Activated T-cell treated with anti-CD3 and anti-CD28 coated beads, Interleukin-2, amount 50 U/mL, for 72 hours (primary cell): ENCODE measurements around the gene ST6GAL1. TPM values are rescaled to one million over a fixed set of nuclear protein-coding genes. Genes with fewer than 3 reads are reported as not detected.

Experiments used
- ATAC-seq, 2 donors: fragments of 150-1000 bp; cut with Tn5 transposase; replicated peaks in 1 of 2; 2 replicates each; pipeline ENCODE4 v1.10.0; 2021; ENCODE audit warnings: moderate library complexity in 2 of 2, mild to moderate bottlenecking in 1 of 2
- DNase-seq, 2 donors: peaks; one replicate each; pipeline ENCODE4 v3.0.0; 2021 to 2022; ENCODE audit warnings: mixed read lengths in 1 of 2
- H3K27ac Mint-ChIP-seq: one replicate; pipeline ENCODE4 v1.8.0; 2022; ENCODE audit warnings: mild to moderate bottlenecking, moderate library complexity, mixed read lengths
- H3K27me3 Mint-ChIP-seq: one replicate; pipeline ENCODE4 v1.8.0; 2022; ENCODE audit warnings: low read depth, mixed read lengths
- H3K36me3 Mint-ChIP-seq, 2 donors: one replicate each; pipeline ENCODE4 v1.8.0; 2022; ENCODE audit warnings: mixed read lengths in 2 of 2, mild to moderate bottlenecking in 1 of 2; ENCODE audit not compliant: insufficient read depth in 2 of 2
- H3K4me1 Mint-ChIP-seq: one replicate; pipeline ENCODE4 v1.8.0; 2022; ENCODE audit warnings: low read depth, mixed read lengths
- H3K4me3 Mint-ChIP-seq, 2 donors: one replicate each; pipeline ENCODE4 v1.8.0; 2022; ENCODE audit warnings: mild to moderate bottlenecking in 2 of 2, mixed read lengths in 2 of 2, moderate library complexity in 2 of 2
- H3K9me3 Mint-ChIP-seq, 2 donors: one replicate each; pipeline ENCODE4 v1.8.0; 2022; ENCODE audit warnings: mixed read lengths in 2 of 2
- total RNA-seq, 2 donors: library from RNA; stranded (reverse); gene quantifications; one replicate each; pipeline ENCODE4 v1.2.3, GENCODE V29; 2022

Gene ST6GAL1
- total RNA-seq, 2 donors from 2014 or later = 98.1 to 104 TPM

GRCh38 chr3:187039100-187039722 is 108.9 kb downstream of the ST6GAL1 start:
- peak; percentile 22 to 45 for ATAC-seq
- H3K27ac Mint-ChIP-seq = peak overlapping the region; percentile 98
- no peaks in the 10 kb centered on the region for H3K27me3 Mint-ChIP-seq
- DNase-seq = no peak
- peaks cover 3 to 7% of the 10 kb centered on the region in 2 donors for H3K9me3 Mint-ChIP-seq
- peaks cover 41 to 58% of the 10 kb centered on the region in 2 donors for H3K36me3 Mint-ChIP-seq
- peak overlapping the region; percentile 20 to 71 for H3K4me3 Mint-ChIP-seq
- peaks cover 62% of the 10 kb centered on the region for H3K4me1 Mint-ChIP-seq

DNA sequence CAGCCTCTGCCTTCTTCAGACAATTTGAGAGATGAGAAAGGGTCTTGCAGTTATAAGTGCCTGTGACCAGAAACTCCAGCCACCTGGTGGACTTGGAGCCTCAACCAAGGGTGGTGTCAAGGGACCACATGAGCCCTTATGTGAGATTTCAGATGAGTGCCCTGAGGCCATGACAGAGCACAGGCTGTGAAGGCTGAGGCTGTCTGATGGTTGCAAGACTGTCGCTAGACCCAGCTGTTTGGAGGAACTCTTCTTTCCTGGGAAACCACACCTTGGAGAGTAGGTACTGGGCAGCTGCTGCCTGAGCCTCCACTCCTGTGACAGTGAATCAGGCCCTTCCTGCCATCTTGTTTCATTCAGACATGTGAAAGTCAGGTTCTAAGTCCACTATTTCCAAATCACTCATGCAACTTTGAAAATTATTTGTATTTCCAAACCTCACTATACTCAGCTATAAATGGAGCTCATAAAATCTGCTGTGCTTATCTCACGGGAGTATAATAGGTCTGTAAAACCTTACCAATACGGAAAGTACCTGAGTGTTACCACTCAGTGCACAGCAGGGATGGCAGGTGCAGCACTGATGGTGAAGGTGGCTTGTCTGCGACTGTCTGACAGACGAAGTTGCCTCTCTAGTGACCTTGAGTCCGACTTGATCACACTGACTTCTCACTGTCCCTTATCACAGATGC is 109.5 kb downstream of the ST6GAL1 start:
- H3K4me1 Mint-ChIP-seq = peaks cover 68% of the 10 kb centered on the region
- peaks cover 0 to 4% of the 10 kb centered on the region in 2 donors for H3K9me3 Mint-ChIP-seq
- peak overlapping the region; percentile 98 for H3K27ac Mint-ChIP-seq
- peaks cover 35 to 56% of the 10 kb centered on the region in 2 donors for H3K36me3 Mint-ChIP-seq
- DNase-seq (no peak), ATAC-seq (no peak)
- H3K4me3 Mint-ChIP-seq = peak overlapping the region in 1 of 2 donors; percentile 84
- H3K27me3 Mint-ChIP-seq = no peaks in the 10 kb centered on the region

DNA sequence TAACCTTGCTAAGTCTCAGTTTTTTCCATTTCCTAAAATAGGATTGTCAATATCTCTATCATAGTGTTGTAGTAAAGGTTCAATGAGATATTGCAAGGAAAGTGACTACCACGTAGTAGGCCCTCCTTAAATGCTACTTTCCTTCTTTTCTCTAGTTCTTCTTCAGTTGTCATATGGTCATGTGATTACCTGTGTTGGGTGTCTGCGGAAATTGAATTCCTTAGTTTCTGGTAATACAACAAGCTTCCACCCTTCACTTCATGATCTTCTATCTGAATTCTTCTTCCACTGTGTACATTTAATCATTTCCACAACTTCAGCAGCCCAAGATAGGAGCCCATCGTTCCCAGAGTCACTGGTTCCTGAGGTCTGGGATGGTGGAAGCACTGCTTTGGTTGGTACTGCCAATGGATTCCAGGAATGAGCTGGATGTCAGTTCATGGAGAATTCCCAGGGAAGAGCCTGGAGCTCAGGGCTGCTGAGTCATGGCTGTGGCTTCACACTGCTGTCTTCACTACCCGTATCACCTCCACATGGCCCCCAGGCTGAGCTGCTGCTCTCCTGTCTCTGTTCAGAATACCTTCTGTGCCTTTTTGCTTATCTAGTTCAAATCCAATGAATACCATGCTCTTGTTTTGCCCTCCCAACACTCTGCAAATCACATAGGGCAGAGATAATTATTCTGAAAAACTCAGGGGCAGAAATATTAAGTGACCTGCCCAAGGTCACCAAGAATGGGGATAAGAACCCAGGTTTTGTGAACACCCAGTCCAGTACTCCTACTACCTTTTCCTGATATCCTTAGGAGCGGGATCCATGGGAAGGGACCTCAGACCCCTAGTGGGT is 110.4 kb downstream of the ST6GAL1 start:
- DNase-seq (no peak), ATAC-seq (no peak)
- Mint-ChIP-seq H3K27ac (peak overlapping the region; percentile 98), H3K4me3 (peak overlapping the region; percentile 75 to 84), H3K4me1 (peaks cover 77% of the 10 kb centered on the region), H3K9me3 (peaks cover 0 to 1% of the 10 kb centered on the region in 2 donors), H3K27me3 (no peaks in the 10 kb centered on the region), H3K36me3 (peaks cover 33 to 55% of the 10 kb centered on the region in 2 donors)

DNA sequence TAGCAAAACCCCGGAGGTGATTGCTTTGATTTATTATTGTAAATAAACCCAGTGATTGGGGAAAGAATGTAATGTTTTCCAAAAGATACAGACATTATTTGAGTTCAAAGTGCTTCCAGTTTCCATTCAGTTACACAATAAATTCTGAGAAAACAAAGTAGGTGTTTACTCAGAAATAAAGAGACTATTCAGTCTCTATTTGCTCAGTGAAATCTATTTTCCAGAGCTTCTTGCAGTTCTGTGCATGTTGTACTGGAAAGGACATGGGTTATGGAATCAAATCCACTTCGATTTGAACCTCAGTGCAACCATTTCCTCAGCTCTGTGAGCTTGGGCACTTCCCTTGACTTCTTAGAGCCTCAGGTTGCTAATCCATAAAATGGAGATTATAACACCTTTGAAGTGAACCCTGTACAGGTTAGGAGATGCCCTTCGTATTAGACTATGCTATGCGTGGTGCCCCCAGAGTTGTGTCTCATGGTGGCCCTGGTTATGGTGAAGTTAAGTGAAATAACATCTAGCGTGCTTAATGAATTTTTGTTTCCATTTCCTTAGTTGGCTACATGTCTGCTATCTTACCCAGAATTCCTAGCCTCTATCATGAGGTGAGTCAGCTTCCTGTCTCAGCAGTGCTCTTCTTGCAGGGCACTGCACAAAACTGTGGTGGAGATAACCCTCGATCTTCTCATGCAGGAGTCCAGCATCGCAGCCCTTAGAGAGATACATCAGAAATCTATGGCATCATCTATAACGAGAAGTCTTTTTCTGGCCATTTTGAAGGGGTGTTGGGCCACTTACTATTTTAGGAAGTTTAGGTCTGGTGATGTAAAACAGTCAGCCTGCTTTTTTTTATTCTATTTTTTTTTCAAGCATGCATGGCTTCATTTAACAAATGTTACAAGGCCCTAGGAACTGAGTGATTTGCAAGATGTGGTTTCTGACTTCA is 111.3 kb downstream of the ST6GAL1 start:
- H3K9me3 Mint-ChIP-seq = peaks cover 0 to 1% of the 10 kb centered on the region in 2 donors
- ATAC-seq (peak; percentile 92 to 93), DNase-seq (peak; percentile 57 to 65)
- H3K36me3 Mint-ChIP-seq = peaks cover 38 to 61% of the 10 kb centered on the region in 2 donors
- H3K4me3 Mint-ChIP-seq = peak overlapping the region; percentile 75 to 84
- H3K4me1 Mint-ChIP-seq = peaks cover 86% of the 10 kb centered on the region
- H3K27me3 Mint-ChIP-seq = no peaks in the 10 kb centered on the region
- peak overlapping the region; percentile 98 for H3K27ac Mint-ChIP-seq

DNA sequence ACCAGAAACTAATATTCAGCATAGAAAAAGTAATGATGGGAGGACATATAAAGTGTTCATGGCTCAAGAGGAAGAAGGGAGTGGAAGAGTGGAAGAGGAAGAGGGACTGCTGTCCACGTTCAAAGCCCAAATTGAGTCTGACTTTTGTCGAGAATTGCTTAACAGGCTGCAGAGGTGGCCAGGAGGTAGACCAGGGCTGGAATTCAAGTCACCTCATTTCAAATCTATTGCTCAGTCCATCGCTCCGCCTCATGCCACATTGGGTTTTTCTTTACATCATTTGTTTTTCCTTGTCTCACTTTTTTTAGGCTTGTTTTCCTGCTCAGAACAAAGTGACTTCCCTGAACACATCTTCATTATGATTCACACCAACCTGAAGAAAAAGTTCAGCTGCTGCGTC is 112.0 kb downstream of the ST6GAL1 start:
- no peaks in the 10 kb centered on the region for H3K27me3 Mint-ChIP-seq
- DNase-seq (no peak), ATAC-seq (no peak)
- peak overlapping the region; percentile 75 to 84 for H3K4me3 Mint-ChIP-seq
- peaks cover 92% of the 10 kb centered on the region for H3K4me1 Mint-ChIP-seq
- H3K27ac Mint-ChIP-seq = peak overlapping the region; percentile 98
- peaks cover 0 to 1% of the 10 kb centered on the region in 2 donors for H3K9me3 Mint-ChIP-seq
- peaks cover 38 to 65% of the 10 kb centered on the region in 2 donors for H3K36me3 Mint-ChIP-seq

GRCh38 chr3:187042874-187043458 is 112.6 kb downstream of the ST6GAL1 start:
- peaks cover 0 to 1% of the 10 kb centered on the region in 2 donors for H3K9me3 Mint-ChIP-seq
- peak overlapping the region; percentile 98 for H3K27ac Mint-ChIP-seq
- H3K4me3 Mint-ChIP-seq = peak overlapping the region; percentile 75 to 84
- no peak for ATAC-seq
- peaks cover 38 to 66% of the 10 kb centered on the region in 2 donors for H3K36me3 Mint-ChIP-seq
- no peaks in the 10 kb centered on the region for H3K27me3 Mint-ChIP-seq
- H3K4me1 Mint-ChIP-seq = peaks cover 98% of the 10 kb centered on the region
- no peak for DNase-seq

- no peak for DNase-seq
- Mint-ChIP-seq H3K27me3 (no peaks in the 10 kb centered on the region), H3K36me3 (peaks cover 37 to 67% of the 10 kb centered on the region in 2 donors), H3K9me3 (peaks cover 1 to 3% of the 10 kb centered on the region in 2 donors), H3K27ac (peak overlapping the region; percentile 86), H3K4me3 (peak overlapping the region; percentile 75 to 76), H3K4me1 (peaks cover 99% of the 10 kb centered on the region)
- ATAC-seq = no peak
Observed at GRCh38 chr3:187044206-187044605, 113.9 kb downstream of the ST6GAL1 start.

DNA sequence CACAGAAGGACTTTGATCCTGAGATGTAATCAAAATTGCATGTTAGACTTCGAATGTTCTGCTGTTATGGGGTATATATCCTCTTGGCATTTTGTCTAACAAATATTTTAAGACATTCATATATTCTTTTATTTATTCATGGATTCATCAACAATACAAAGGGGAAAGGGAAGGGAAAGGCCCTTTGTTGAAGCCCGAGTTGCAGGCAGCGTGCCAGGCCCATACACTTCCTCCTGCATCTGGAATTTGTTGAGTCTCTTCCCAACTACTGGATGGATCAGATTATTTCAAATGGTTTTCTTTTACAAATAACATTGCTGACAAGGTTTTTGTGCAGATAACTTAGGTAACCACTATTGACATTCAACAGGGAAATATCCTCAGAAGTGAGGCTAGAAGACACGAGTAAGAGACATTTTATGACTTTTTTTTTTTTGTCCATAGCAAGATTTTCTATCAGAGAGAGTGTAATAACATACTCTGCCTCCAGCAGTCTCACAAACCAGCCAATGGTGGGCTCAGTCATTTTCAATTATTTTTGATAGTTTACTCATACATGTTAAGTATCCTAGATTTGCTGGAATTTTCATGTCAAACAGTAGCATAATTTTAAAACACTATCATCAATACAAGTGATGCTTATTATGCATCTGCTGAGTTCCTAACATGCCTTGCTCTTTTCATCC is 114.7 kb downstream of the ST6GAL1 start:
- H3K9me3 Mint-ChIP-seq = peaks cover 1 to 3% of the 10 kb centered on the region in 2 donors
- no peak for DNase-seq

DNA sequence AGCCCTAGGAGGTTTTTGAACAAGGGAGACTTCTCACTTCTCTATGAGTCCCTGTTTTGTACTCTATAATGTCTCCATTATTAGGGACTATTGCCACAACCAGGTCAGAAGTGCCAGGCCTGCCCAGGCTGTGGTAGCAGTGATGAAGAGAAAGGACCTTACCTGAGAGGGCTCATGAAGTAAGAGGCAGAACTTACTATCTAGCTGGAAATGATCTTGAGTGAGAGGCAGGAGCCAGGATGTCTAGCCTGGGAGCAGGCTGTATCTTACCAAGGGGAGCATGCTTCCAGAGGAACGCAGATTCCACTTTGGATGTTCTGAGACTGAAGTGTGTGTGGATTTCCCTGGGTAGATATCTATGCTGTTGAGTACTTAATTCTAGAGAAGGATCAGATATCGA is 115.7 kb downstream of the ST6GAL1 start:
- peaks cover 36 to 74% of the 10 kb centered on the region in 2 donors for H3K36me3 Mint-ChIP-seq
- H3K27ac Mint-ChIP-seq = peak overlapping the region; percentile 62
- H3K27me3 Mint-ChIP-seq = no peaks in the 10 kb centered on the region
- ATAC-seq (no peak), DNase-seq (no peak)
- H3K4me3 Mint-ChIP-seq = peak overlapping the region in 1 of 2 donors; percentile 21
- peaks cover 99% of the 10 kb centered on the region for H3K4me1 Mint-ChIP-seq
- peaks cover 0 to 3% of the 10 kb centered on the region in 2 donors for H3K9me3 Mint-ChIP-seq

More for the DNA sequence above, 114.7 kb downstream of the ST6GAL1 start:
- H3K4me1 Mint-ChIP-seq = peaks cover 99% of the 10 kb centered on the region
- H3K27me3 Mint-ChIP-seq = no peaks in the 10 kb centered on the region
- H3K27ac Mint-ChIP-seq = peak overlapping the region; percentile 62
- H3K36me3 Mint-ChIP-seq = peaks cover 41 to 71% of the 10 kb centered on the region in 2 donors
- peak overlapping the region; percentile 43 to 68 for H3K4me3 Mint-ChIP-seq
- ATAC-seq = no peak

- H3K36me3 Mint-ChIP-seq = peaks cover 50 to 82% of the 10 kb centered on the region in 2 donors
- H3K27me3 Mint-ChIP-seq = no peaks in the 10 kb centered on the region
- peak overlapping the region in 1 of 2 donors; percentile 53 for H3K4me3 Mint-ChIP-seq
- H3K27ac Mint-ChIP-seq = peak overlapping the region; percentile 40
- peaks cover 7 to 13% of the 10 kb centered on the region in 2 donors for H3K9me3 Mint-ChIP-seq
- H3K4me1 Mint-ChIP-seq = peaks cover 68% of the 10 kb centered on the region
- DNase-seq (no peak), ATAC-seq (peak; percentile 65 to 68)
Observed at GRCh38 chr3:187049462-187050101, 119.3 kb downstream of the ST6GAL1 start.

GRCh38 chr3:187051066-187051465 is 120.7 kb downstream of the ST6GAL1 start:
- H3K4me3 Mint-ChIP-seq = peak overlapping the region in 1 of 2 donors; percentile 25
- no peak for ATAC-seq

More at GRCh38 chr3:187051066-187051465, 120.7 kb downstream of the ST6GAL1 start:
- DNase-seq = no peak
- Mint-ChIP-seq H3K9me3 (peaks cover 18 to 21% of the 10 kb centered on the region in 2 donors), H3K27me3 (no peaks in the 10 kb centered on the region), H3K36me3 (peaks cover 58 to 86% of the 10 kb centered on the region in 2 donors), H3K27ac (peak overlapping the region; percentile 76), H3K4me1 (peaks cover 54% of the 10 kb centered on the region)
